Measurements from ENCODE around the gene RAD23B.
"Not testable (repeated sequence)": the region's sequence is repeated elsewhere in the genome, so short reads cannot be mapped to it uniquely, and the experiment has no call there.

Gene RAD23B

DNA sequence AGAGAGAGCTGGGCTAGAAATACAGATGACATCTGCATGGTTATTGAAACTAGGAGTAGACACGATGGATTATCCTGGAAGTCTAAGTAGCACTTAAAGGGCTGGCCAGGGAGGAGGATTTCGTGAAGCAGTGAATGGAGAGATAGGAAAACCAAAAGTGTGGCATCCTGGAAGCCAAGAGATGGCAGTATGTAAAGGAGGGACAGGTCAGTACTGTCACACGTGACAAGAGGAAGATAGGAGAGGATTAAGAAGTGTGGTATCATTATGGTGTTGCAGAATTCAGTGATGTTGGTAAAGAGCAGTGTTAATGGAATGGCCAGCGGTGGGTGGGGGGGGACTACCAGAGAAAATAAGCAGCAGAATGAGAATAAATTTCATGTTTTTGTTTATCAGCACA is 11.7 kb downstream of the RAD23B start:
- DNase-seq = no peak

DNA sequence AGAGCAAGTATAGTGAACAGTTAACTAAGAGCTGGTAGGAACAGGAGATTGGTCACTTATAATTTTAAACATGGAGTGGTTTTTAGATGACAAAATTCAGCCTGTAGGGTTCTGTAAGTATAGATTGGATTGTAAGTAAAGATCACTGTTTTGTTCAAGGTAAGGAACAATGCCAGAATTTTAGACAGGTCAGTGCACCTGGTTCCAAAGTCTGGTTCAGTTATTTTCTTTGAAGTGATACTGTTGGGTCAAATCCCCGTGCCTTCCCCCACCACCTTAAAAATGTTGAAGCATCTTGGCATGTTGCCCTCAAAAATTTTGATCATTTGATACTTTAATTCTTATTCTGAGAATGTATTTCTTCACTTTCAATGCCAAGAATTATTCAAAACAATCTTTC is 12.9 kb downstream of the RAD23B start:
- no peak for DNase-seq

DNA sequence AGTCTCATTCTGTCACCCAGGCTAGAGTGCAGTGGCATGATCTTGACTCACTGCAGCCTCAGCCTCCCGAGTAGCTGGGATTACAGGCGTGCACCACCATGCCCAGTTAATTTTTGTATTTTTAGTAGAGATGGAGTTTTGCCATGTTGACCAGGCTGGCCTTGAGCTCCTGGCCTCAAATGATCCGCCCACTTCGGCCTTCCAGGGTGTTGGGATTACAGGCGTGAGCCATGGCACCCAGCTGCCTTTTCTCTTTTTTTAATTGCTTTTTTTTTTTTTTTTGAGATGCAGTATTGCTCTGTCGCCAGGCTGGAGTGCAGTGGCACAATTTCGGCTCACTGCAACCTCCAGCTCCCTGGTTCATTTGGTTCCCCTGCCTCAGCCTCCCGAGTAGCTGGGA is 13.5 kb downstream of the RAD23B start:
- DNase-seq = not testable (repeated sequence)

DNA sequence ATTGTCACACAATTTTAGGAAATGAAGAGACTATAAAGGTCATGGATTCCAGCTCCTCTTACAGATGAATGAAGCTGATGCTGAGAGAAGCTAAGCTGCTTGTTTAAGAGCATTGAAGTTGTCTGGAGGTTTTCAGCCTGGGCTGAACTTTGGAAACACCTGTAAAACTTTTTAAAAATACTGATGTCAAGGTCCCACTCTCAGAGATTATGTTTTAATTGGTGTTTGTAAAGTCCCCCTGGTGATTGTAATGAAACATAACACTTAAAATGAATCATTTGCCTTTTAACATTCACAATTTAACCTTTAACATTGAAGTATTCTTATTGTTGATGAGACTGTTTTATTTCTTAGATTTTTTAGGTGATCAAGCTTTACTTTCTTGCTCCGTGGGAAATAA is 16.4 kb downstream of the RAD23B start:
- DNase-seq = no peak

DNA sequence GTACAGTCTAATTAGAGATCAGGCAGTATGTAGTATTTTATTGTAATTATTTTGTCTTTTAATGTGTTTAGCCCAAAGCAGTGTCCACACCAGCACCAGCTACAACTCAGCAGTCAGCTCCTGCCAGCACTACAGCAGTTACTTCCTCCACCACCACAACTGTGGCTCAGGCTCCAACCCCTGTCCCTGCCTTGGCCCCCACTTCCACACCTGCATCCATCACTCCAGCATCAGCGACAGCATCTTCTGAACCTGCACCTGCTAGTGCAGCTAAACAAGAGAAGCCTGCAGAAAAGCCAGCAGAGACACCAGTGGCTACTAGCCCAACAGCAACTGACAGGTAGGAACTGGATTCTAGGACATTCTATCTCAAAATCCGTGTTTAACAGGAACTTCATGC is 23.2 kb downstream of the RAD23B start:
- no peak for DNase-seq

DNA sequence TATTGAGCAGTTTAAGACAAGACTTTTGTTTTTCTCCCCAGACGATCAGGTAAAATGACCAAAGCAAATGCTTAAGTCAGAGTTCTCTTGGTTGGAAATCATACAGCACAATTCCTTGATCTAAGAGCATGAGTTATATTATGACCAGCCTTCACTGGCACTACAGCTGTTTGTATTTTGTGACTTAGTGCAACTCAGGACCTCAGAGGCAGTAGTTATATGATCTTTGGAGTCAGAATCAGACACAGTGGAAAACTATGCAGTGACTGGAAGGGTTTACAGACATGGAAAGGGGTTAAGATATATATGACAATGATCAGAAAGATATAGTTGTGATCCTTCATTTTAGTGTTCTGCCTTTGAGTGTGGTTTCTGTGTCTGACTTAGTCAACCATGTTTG is 24.3 kb downstream of the RAD23B start:
- no peak for DNase-seq

DNA sequence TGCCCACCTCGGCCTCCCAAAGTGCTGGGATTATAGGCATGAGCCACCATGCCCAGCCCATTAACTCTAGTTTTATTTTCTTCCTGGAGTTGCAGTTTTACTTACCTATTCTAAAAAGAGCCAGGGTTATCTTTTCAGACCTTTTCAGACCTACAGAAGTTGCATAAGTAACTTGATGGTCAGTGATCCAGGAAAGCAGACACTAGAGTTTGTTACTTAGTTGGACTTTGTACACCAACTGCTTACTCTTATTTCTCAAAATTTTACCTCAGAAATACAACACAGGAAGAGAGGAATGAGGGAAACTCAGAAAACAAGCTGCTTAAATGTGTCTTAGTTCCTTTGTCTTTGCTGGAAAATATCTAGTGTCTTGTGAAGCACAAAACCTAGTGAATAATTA is 25.4 kb downstream of the RAD23B start:
- no peak for DNase-seq

DNA sequence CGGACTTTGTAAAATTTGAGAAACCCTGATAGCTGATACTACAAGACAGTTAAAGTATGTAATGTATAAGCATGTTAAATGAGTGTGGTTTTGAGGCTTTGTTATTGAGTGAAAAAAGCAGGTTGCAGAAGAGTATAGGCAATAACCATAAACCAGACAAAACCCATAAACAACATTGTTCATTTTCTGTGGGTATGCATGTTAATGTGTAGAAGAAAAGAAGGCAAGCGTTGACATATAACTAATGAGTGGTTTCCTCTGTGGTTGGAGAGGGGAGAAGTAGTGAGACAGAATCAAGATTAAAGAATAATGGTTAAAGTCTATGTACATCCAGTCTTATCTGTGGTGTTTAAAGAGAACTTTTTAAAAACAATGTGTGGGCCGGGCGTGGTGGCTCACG is 26.2 kb downstream of the RAD23B start:
- no peak for DNase-seq

DNA sequence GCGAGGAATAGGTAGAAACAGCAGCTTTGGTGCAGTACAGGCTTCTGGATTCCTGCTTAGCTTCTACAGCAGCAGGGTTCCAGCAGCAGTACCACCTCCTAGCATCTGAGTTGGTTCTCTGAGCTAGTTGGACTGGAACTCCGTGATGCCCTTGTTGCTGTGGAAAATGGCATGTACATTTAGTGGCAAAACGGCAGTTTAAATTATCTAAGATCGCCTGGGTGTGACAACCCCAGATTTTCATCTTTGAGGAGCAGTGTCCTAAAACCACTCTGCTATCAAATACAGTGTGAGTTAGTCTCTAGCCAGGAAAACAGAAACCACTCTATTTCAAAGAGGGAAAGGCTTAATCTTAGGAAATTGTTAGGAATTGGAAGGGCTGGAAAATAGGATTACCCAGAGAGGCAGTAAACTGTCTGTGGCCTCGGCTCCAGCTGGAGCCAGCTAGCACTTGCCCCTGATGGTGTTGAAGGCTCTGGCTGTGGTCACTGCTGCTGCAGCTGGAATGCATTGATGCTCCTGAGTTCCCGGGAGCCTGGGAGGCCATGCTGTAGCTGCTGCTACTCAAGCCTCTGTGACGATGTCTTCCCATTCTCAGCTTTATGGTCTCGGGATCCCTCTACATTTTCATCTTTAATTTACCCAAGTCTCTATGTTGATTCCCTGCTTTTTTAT is 29.4 kb downstream of the RAD23B start:
- peak; percentile 87 for DNase-seq

DNA sequence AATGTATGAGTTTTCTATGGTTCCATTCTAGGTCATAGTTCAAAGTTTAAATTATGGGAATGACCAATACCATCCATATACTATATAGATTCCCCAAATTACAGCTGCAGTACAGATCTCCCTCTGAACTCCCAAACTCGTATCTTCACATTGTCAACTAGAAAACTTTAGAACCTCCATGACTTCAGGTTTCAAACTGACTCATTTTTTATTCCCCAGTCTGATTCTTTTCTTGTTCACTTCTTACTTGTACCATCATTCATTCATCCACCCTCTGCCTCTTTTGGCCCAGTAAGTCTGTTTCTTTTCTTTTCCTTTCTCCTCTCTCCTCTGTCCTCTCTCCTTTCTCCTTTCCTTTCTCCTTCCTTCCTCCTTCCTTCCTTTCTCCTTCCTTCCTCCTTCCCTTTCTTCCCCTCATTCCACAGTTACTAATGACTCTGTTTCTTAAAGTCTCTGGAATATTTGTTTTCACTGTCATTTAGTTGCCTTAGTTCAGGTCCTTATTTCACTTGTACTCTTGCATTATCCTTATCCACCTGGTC is 30.5 kb downstream of the RAD23B start:
- no peak for DNase-seq

DNA sequence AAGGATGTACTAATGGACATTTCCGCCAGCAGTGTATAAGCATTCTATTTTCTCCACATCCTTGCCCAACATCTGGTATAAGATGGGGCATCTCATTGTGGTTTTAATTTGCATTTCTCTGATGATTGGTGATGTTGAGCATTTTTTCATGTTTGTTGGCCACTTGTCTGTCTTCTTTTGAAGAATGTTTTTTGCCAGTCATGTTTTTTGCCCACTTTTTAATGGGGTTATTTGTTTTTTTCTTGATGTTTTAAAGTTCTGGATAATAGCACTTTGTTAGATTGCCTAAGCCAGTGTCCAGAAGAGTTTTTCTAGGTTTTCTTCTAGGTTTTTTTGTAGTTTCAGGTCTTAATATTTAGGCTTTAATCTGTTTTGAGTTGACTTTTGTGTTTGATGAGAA is 31.7 kb downstream of the RAD23B start:
- no peak for DNase-seq

DNA sequence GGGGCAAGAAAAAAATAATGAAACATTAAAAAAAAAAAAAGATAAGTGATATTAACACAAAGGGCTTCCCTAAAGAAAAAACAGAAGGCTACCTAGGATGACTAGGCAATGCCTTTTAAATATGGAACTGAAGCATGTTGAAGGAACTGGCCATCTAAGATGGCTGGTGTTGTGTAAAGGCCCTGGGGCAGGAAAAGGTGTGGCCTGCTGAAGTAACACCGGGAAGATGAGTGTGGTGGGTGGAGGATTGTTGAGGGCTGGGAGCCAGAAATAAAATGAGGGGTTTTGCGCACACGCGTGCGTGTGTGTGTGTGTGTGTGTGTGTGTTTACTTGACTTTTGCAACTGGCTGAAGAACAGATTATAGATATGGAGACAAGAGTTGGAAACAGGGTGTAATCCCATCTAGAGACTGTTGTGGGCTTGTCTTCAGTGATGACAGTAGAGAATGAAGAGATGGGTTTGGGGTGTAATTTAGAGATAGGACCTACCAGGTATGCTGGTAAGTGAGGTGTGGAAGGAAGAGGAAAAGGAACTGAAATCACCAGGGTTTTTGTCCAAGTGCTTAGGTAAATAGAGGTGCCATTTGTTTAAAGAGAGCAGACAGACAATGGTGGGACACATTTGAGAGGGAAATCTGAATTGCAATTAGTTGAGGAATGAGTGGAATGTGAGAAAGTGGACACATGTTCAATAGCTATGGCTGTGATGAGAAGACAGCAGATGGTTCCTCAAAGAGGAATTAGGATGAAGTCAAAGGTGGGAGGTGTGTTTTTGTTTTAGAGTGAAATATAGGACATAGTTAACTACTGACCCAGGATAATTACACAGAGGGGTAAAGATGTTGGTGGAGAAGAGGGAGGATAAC is 33.9 kb downstream of the RAD23B start:
- no peak for DNase-seq

DNA sequence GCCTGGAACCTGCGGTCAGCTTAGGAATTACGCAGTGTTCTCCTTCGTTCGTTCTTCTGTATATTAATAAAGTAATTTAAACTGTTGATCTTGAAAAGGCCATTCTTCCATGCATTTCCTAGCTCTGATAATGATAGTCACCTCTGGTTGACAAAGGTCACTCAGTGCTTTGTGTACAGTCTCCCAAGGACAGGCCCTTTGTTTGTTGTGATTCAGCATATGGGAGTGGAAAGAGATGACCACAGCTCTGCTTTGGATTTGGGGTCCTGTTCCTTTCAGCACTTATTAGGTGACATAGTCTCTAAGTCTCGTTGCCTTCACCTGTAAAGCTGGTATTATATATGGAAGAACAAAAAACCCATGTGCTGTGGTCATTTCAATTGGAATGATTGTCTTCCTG is 39.6 kb downstream of the RAD23B start:
- no peak for DNase-seq

DNA sequence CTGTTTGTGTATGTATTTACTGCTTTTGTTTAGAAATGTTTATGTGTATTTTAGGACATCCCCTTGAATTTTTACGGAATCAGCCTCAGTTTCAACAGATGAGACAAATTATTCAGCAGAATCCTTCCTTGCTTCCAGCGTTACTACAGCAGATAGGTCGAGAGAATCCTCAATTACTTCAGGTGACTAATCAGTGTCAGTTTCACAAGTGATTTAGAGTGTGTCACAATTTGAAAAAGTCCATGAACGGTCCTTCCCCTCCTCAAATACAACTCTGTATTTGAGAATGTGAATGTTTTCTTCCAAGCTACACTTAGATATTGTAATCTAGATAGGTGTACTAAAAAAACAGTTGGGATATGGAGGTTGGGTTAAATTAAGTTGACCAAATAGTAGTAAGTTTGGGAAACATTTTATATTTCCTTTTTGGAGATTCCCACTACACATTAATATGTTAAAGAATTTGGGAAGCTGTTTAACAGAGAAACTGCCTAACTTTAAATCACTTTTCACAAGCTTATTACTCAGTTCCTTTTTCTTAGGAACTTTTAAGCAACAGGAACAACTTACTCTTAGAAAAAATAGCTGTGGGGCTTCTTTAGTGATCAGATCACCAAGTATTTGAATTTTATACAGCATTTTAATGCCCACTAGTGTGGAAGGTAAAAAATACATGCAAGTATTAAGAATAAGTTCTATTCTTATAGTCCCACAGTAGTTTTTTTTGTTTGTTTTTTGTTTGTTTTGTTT is 40.9 kb downstream of the RAD23B start:
- no peak for DNase-seq

DNA sequence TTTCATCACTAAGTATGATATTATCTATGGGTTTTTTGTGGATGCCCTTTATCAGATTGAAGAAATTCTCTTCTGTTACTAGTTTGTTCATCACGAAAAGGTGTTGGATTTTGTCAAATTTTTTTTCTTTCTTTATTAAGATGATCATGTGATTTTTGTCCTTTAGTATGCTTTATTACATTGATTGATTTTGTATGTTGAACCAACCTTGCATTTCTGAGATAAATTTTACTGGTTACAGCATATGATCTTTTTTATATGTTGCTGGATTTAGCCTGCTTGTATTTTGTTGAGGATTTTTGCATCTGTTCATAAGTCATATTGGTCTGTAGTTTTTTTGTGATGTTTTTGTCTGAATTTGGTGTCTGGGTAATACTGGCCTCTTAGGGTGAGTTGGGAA is 42.8 kb downstream of the RAD23B start:
- no peak for DNase-seq

DNA sequence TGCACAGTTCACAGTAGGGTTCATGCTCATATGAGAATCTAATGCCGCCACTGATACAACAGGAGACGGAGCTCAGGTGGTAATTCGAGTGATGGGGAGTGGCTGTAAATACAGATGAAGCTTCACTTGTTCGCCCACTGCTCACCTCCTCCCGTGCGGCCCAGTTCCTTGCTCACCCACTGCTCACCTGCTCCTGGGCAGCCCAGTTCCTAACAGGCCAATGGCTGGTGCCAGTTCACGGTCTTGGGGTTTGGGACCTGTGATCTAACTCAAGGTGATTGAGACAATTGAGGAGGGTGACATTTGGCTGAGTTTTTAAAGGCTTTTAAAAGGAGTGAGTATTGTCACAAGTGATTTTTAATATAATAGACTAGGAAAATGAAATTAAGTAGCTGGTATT is 45.4 kb downstream of the RAD23B start:
- DNase-seq = no peak

DNA sequence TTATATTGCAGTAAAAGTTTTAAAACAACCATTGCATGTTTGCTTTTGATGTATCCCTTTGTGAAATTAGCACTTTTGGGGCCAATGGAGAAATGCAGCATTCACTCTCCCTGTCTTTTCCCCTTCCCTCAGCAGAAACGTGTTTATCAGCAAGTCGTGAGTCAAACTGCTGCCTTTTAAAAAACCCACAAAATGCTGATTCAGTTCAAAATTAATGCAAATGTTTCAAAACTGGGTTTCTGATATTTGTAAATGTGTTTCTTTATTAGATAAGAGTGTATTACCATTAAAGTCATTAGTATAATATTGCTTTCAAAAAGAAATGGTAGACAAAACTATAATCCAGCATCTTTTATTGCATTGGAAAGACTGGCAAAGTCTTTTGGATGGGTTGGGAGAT is 47.3 kb downstream of the RAD23B start:
- no peak for DNase-seq

DNA sequence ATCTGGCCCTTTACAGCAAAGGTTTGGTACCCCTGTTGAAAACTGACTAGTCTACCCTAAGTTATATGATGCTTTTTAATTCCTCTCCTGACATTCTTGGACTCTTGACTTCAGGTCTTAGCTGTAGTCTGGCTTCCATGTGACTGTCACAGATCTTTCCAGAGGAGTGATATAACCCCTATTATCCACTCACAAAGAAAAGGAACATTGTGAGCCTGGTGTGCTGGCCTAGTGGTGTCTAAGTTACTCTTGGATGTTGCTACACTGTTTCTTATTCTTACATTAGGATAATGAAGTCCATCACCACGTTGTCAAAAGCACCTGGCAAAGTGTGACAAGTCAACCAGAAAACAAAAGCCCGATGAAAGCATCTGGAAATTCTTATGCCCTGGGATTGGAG is 49.8 kb downstream of the RAD23B start:
- no peak for DNase-seq

DNA sequence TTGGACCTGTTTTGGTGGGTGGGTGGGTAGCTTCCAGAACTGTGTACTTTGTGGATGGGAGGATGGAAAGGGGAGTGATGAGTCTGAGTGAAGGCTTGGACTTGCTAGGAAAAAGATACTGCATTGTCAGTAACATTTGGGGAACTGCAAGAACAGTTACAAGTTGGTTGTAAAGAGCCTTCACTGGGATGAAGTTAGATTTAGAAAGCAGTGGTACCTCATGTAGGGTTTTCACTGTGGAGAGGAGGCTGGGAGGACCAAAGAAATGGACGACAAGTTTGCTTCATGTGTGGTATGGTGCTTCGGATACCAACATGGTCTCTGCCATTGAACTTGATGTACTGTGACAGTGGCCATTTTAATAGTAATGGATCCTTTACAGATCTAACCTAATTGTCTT is 50.3 kb downstream of the RAD23B start:
- no peak for DNase-seq

DNA sequence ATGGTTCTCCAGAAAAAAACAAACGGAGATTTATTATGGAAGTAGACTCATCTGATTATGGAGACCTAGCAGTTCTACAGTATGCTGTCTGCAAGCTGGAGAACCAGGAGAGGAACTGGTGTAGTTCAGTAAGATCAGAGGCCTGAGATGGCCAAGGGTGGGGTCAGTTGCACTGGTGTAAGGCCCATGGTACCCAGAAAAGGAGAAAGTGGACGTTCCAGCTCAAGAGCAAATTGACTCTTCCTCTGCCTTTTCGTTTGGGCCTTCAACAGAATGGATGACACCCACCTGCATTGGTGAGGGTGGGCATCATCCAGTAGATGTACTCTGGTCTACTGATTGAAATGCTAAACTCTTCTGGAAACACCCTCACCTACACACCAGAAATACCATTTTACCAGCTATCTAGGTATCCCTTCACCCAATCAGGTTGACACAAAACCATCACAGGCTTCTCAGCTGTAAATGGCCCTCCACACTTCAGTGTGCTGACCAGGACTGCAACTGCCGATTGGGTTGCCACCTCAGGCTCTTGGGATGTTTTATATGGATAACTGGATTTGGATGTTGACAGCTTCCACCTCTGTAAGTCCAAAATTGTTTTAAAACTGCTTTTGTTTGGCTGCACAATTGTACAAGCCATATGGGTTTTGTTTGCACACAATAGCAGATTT is 51.2 kb downstream of the RAD23B start:
- no peak for DNase-seq

DNA sequence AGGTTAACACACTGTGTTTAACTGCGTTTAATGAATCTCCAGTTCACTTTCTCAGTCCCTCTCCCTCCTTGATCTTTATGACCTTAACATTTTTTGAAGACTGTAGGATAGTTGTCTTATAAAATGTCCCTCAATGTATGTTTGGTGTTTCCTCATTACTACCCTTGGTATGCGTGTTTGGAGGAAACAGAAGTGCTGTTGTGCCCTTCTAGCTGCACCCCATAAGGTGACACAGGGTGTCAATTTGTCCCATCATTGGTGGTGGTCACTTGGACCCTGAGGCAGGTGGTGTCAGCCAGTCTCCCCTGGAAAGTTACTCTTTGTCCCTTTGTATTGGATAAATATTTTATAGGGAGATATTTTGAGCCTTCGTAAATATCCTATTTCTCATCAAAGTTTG is 52.3 kb downstream of the RAD23B start:
- DNase-seq = no peak

DNA sequence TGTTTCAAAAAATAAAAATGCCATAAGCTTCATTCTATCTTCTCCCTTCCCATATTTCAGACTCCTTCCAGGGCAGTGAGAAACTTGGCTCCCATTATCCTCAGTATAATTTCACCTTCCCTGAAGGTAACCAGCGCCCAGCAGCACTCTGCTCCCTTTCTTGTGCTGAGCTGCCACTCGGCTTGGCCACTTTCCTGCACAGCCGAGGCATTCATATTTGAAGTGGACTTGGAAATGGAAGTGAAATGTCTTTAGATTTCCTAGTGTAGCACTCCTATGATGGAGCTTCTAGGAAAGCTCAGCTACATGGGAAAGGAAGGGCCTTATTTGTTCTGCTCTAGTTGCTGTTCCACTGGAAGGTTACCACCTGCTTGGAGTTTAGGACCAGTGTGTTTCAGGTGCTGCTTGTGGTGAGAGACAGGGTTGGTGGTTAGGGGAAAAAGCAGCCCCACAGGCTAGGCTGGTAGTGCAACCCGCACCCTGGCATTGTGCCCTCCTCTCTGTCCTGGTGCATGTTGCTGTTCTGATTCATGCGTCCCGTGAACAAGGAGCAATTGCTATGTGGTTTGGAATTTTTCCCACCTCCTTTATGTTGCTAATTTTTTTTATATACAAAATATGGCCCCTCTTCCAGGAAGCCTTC is 53.8 kb downstream of the RAD23B start:
- no peak for DNase-seq

Data from islet precursor cell (in vitro differentiated cells).